SKM-1 (cell line): ENCODE results near the gene USF2.

Source experiments
- DNase-seq: peaks from one replicate; lab custom pipeline; 2025; ENCODE audit not compliant: unreplicated experiment; lab: John Stamatoyannopoulos, UW

The USF2 gene

DNA sequence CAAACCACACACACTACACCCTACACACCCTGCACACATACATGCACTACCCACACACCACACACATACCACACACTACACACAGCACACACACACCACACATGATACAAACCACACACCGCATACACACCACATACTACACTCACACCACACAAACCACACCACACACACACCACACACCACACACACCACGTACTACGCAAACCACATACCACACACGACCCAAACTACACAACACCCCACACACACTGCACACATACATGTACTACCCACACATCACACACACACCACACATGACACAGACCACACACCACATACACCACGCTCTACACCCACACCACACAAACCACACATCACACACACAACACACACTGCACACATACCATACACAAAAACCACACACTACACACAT is 29.8 kb downstream of the USF2 start:
- no peak for DNase-seq

DNA sequence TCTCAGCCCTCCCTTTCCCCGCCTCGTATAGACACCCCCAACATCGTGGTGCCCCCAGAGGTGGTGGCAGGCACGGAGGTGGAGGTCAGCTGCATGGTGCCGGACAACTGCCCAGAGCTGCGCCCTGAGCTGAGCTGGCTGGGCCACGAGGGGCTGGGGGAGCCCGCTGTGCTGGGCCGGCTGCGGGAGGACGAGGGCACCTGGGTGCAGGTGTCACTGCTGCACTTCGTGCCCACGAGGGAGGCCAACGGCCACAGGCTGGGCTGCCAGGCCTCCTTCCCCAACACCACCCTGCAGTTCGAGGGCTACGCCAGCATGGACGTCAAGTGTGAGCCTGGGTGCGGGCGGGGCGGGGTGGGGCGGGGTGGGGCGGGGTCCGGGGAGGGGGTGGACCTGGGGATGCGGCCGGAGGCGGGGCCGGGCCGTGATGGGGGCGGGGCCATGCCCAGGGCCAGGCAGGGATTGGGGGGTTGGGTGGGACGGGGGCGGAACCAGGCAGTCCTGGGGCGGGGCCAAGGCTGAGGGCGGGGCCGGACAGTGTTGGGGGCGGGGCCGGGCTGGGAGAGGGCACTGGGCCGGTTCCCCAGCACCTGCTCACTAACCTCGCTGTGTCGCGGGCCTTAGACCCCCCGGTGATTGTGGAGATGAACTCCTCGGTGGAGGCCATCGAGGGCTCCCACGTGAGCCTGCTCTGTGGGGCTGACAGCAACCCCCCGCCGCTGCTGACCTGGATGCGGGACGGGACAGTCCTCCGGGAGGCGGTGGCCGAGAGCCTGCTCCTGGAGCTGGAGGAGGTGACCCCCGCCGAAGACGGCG is 31.0 kb downstream of the USF2 start:
- no peak for DNase-seq

DNA sequence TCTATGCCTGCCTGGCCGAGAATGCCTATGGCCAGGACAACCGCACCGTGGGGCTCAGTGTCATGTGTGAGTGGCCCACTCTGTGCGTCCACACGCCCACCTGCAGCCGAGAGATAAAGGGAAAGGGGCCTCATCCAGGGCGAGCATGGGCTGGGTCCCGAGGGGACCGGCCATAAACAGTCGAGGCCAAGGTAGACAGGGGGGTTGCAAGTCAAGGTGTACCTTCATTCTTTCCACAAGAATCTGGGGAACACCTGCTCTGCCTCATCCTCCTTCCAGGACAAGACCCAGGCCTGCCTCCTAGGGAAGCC is 31.5 kb downstream of the USF2 start:
- DNase-seq, result no peak

DNA sequence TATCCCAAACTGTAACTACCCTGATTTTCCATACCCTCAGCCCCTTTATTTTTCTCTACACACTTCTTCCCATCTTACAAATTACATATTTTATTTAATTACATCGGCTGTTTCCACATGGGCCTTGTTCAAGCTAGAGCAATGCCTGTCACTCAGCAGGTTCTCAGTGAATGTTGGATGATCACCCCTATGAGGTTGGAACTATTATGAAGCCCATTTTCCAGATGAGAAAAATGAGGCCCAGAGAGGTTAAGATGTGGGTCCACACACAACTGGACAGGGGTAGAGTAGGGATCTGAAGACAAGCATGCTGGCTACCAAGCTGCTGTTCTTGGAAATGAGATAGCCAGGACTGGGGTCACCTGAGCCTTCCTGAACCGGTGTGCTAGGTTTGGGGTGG is 33.2 kb downstream of the USF2 start:
- DNase-seq, result no peak

DNA sequence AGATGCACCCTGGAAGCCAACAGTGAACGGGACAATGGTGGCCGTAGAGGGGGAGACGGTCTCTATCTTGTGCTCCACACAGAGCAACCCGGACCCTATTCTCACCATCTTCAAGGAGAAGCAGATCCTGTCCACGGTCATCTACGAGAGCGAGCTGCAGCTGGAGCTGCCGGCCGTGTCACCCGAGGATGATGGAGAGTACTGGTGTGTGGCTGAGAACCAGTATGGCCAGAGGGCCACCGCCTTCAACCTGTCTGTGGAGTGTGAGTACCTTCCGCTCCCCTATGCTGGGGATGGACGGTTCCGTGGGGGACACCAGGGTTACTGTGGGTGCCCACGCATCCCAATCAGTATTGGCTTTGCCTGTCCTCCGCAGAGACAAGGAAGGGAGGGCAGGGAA is 33.7 kb downstream of the USF2 start:
- no peak for DNase-seq

DNA sequence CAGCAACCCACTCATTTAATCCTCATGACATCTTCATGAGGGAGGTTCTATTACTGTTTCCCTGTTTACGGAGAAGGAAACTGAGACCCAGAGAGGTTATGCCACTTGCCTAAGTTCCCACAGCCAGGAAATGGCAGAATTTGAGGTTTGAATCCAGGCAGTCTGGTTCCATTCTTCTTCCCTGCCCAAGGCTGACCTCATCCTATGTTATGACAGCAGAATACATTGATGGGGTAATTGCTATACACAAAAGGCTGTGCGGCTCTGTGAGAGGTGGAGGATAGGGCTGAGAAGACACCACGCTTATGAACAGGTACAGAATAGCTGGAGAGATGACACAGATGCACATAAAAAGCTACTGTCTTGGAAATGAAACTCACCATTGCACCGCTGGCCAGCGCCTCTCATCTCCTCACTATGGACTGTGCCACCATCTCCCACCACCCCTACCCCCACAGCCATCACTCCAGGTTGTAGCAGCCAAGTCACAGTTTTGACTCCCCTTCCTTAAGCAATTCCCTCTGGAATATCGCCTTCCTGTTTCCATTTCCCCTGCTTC is 34.7 kb downstream of the USF2 start:
- DNase-seq, result no peak

DNA sequence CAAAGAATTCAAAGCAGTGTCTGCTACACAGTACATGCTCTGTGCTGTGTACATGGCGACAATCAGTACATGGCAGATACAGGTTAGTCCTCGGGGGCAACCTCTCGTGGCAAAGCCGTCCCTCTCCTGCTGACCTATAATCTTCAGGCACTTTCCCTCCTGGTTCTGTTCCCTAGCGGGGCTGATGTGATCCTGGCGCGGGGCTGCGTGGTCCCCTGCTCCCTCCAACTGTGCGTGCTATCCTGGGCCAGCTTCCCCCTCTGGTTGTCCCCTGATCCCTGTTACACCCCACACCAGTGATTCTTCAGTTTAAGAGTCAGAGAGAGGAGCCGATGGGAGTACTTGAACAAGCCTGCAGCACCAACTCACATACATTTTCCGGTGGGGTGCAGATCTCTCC is 35.3 kb downstream of the USF2 start:
- DNase-seq, result no peak

DNA sequence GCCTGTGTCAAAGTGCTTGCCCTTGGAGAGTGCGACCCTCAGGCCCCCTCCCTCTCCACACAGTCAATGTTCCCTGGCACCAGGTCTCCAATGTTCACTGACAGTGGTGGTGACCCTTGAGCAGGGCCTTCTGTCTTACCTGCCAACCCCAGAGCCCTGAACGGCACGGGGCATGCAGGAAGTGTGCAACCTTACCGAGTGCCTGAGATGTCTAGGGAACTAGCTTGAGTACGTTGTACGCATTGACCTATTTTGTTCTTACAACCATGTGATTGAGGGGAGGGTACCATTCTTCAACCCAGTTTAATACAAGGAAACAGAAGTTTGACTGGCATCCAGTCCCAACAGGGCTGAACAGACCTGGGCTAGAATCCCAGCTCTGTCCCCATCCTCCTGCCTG is 36.4 kb downstream of the USF2 start:
- DNase-seq, result no peak

DNA sequence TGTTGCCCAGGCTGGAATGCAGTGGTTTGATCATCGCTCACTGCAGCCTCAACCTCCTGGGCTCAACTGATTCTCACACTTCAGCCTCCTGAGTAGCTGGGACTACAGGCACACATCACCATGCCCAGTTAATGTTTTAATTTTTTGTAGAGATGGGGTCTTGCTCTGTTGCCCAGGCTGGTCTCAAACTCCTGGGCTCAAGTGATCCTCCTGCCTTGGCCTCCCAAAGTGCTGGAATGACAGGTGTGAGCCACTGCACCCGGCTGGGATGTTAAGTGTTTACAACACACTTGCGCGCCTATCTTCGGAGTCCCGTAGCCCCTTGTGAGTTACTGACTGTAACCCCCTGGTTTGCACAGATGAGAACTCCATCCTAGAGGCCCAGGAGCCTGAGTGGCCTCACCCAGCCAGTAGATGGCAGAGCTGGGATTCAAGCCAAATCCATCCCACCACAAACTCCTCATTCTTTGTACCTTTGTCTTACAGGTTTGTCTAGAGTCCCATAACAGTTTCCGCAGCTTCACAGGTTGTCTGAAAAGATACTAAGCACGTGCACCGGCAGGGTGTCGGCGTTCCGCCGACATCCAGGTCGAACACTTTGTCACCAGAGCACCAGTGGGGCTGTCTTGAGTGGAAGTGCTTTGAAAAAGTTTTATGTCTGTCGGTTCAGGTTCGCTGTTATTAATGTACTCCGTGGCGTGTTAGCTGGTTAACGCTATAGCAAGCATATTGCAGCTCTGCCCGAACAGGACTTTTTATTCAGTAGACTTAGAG is 37.9 kb downstream of the USF2 start:
- DNase-seq, result no peak

DNA sequence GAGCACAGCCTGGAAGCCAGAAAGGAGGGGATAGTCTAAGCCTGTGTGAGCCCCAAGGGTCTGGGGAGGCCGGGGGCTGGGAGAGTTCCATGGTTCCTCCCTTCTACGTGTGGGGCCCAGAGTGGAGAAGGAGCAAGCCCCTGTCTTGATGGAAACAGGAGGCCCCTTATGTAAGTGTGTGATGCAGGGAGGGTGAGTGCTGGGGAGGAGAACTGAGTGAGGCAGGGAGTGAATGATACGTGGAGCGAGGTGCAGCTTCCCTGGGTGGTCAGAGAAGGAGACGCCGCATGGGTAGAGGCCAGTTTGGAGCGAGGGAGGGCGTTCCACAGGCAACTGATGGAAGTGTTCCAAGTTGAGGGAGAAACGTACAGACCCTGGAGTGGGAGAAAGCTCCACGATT is 39.2 kb downstream of the USF2 start:
- DNase-seq, result no peak

DNA sequence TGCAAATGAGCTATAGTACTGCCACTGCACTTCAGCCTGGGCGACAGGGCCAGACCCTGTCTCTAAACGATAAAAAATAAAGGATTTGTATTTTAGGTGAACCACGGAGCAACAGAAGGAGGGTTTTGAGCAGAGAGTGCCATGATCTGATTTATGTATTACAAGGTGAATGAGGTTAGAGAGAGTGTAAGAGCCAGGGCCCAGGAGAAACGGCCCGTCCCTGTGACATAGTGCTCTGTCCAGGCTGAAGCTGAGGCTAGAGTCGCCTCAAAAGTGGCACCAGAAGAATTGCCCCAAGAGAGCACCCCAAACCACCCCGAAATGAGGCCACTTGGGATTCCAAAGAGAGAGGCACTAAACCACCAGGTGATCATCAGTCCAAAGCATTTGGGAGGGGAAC is 40.1 kb downstream of the USF2 start:
- no peak for DNase-seq

DNA sequence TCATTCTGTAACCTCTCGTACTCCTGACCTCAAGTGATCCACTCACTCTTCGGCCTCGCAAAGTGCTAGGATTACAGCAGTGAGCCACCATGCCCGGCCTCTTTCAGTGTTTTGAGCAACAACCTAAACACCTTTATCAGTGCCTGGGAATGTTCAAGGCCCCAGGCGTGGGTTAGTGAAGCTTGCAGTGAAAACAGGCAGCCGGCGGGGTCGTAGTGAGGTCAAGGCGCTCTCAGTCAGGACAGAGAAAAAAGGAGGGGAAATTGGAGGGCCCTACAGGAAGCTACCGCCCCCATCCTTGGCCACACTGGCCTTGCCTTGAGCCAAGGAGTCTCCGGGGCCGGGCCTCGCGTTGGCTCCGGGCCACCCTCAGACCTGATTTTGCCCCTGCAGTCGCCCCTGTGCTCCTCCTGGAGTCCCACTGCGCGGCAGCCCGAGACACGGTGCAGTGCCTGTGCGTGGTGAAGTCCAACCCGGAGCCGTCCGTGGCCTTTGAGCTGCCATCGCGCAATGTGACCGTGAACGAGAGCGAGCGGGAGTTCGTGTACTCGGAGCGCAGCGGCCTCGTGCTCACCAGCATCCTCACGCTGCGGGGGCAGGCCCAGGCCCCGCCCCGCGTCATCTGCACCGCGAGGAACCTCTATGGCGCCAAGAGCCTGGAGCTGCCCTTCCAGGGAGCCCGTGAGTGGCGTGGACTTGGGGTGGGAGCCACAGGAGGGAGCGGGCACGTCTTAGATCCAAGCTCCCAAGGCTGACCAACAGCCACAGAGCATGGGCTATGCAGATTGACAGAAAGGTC is 40.9 kb downstream of the USF2 start:
- DNase-seq, result no peak

DNA sequence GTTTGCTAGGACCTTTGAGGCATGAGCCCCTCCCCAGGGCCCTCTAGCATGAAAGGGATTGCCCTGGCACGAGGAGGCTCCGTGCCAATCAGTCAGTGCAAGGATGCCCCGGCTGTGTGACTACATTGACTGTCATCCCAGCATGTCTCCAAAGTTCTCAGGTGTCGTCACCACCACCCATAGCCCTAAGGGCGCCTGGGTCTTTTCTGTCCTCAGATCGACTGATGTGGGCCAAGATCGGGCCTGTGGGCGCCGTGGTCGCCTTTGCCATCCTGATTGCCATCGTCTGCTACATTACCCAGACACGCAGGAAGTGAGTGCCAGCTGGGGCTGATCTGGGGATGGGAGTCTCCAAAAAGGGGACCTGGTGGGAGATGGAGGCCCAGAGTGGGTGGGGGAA is 41.6 kb downstream of the USF2 start:
- DNase-seq, result no peak

DNA sequence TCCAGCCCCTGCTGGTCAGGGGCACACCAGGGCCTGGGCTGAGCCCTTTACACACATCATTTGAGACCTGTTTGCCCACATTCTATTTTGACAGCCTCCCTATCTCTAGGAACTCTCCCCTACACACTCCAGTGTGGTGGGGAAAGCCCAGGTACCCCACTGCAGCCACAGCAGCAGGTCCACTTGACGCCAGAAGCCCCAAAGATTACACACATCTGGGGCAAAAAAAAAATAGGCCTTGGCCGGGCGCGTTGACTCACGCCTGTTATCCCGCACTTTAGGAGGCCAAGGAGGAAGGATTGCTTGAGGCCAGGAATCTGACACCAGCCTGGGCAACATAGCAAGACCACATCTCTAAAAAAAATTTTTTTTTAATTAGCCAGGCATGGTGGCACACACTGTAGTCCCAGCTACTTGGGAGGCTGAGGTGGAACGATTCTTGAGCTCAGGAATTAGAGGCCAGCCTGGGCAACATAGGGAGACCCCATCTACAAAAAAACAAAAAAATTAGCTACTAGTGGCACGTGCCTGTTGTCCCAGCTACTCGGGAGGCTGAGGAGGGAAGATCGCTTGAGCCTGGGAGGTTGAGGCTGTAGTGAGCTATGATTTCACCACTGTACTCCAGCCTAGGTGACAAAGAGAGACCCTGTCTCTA is 42.2 kb downstream of the USF2 start:
- no peak for DNase-seq

DNA sequence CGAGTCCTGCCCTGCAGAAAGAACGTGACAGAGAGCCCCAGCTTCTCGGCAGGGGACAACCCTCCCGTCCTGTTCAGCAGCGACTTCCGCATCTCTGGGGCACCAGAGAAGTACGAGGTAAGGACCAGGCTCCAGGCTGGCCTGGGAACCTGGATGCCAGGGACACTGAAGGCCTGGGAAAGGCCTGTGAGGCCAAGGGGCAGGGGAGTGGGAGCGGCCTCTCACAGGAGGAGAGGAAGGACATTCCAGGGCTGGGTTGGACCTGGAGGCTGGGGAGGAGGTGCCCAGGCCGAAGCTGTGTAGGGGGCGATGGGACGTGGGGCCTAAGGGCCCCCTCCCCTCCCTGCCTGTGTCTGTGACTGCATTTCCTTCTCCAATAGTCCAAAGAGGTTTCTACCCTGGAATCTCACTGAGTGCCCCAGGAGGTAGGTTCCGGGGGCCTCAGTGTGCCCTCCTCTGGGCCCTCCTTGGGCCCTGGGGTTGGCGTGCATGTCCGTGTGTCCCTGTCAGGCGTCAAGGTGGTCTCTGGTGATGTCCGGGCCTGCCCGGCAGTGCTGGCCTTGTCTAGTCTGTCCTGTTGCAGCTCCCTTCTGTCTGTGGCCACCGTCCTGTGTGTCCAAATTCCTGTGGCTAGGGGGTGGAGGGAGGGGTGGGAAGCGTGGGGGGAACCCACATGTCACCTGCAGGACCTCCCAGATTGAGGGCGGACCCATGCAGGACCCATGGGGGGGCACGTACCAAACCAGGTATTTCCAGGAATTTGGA is 43.3 kb downstream of the USF2 start:
- no peak for DNase-seq

DNA sequence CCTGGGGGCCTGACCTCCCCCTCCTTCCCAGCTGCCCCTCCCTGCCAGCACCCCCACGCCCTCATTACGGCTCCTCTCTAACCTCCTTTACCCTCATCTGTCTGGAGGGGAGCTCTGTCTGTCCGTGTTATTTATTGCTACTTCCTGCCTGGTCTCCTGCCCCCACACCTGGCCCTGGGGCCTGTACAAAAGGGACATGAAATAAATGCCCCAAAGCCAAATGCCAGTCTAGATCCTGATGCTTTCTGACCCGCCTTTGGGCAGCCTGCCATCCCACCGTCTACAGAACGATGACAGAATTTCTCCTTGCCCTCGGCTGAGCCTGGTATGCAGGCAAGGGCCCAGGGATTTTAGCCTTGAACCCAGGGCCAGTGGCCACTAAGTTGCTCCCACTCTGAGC is 44.8 kb downstream of the USF2 start:
- no peak for DNase-seq

DNA sequence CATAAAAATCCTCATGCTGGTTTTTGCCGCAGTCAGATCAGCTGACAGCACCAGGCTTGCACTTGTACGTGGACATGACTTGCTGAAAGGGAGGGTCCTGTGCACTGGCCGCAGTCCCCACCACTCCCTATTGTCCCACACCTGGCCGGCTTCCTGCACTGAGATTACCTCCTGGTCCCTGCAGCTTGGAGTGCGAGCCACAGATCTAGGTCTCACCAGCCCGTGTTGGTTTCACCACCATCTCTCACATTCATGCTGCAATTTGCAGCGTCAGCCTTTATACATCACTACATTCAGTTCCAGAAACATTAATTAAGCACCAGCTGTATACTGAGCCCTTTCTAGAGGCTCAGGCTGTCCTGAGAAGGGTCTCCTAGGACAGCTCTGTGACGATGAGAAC is 45.3 kb downstream of the USF2 start:
- DNase-seq, result no peak

DNA sequence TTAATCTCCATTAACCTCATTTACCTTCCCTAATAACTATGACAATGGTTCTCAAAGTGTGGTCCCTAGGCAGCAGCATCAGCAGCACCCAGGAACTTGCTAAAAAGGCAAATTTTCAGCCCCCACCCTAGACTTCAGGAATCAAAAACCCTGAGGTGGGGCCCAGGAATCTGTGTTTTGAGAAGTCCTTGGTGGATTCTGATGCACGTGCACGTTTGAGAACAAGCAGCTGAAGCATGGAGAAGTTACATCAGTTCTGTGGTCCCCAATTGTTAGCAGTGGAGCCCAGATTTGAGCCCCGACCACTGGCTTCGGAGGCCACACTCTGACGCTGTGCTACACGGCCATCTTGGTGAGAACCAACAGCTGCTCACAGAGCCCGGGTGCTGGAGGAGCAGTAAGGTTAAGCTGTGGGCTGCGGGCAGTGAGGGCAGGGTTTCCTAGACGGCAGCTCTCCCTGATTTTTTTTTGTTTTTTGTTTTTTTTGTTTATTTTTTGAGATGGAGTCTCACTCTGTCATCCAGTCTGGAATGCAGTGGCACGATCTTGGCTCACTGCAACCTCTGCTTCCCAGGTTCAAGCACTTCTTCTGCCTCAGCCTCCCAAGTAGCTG is 46.2 kb downstream of the USF2 start:
- no peak for DNase-seq

DNA sequence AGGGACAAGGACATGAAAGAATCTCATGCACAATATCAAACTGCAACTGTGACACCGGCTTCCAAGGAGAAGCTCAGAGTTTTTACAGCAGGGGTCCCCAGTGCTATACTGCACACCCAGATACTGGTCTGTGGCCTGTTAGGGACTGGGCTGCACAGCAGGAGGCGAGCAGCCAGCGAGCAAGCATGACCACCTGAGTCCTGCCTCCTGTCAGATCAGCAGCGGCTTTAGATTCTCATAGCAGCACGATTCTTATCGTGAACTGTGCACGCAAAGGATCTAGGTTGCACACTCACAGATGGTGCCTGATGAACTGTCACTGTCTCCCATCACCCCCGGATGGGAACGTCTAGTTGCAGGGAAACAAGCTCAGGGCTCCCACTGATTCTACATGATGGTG is 47.1 kb downstream of the USF2 start:
- DNase-seq, result no peak

DNA sequence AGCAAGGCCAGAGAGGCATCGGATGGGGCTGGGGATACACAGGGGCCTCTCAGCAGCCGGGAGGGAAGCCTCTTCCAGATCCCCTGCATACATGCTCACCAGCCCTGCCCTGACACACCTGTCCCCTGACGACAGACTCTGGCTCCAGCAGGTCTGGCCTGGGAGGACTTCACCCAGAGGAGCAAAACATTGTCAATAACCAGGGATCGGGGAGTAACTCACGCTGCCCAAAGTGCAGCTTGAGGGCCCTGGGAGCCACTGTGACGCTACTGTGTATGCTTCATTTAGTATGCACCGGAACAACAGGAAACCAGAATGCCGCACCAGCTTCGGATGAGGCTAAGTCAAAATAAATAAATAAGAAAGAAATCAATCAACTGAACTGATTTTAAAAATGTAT is 47.8 kb downstream of the USF2 start:
- no peak for DNase-seq
